Measurements from ENCODE around the gene ADPRS. TPM values are rescaled to one million over a fixed set of nuclear protein-coding genes. Genes with fewer than 3 reads are reported as not detected.
A peak's percentile ranks its signal among the peaks of the same experiment; 100 is the strongest.

Gene ADPRS
- total RNA-seq, 4 donors from 2014 or later, result 54.5 to 119 (median 71.2) TPM

DNA sequence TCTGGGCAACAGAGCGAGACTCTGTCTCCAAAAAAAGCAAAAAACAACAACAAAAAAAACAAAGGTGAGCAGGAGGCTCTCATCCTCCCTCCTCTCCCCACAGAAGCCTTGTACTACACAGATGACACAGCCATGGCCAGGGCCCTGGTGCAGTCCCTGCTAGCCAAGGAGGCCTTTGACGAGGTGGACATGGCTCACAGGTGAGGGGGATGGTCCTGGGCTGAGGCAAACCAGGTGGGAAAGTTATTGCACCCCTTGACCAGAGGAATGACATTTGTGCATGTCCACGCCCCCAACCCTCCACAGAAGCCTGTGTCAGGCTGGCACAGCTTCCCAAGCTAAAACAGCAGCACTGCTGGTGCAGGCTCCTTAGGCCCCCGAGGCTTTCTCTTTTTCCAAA lies 2.4 kb downstream of the ADPRS start:
- 80 to 92% methylated on average over 4 of the region's 4 CpGs for WGBS, 2 donors
- TF ChIP-seq POLR2A (IDR thresholded peaks at IDR 0.05), result no peak
- TF ChIP-seq, protein P1, sequence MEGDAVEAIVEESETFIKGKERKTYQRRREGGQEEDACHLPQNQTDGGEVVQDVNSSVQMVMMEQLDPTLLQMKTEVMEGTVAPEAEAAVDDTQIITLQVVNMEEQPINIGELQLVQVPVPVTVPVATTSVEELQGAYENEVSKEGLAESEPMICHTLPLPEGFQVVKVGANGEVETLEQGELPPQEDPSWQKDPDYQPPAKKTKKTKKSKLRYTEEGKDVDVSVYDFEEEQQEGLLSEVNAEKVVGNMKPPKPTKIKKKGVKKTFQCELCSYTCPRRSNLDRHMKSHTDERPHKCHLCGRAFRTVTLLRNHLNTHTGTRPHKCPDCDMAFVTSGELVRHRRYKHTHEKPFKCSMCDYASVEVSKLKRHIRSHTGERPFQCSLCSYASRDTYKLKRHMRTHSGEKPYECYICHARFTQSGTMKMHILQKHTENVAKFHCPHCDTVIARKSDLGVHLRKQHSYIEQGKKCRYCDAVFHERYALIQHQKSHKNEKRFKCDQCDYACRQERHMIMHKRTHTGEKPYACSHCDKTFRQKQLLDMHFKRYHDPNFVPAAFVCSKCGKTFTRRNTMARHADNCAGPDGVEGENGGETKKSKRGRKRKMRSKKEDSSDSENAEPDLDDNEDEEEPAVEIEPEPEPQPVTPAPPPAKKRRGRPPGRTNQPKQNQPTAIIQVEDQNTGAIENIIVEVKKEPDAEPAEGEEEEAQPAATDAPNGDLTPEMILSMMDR (IDR thresholded peaks at IDR 0.05), result no peak

DNA sequence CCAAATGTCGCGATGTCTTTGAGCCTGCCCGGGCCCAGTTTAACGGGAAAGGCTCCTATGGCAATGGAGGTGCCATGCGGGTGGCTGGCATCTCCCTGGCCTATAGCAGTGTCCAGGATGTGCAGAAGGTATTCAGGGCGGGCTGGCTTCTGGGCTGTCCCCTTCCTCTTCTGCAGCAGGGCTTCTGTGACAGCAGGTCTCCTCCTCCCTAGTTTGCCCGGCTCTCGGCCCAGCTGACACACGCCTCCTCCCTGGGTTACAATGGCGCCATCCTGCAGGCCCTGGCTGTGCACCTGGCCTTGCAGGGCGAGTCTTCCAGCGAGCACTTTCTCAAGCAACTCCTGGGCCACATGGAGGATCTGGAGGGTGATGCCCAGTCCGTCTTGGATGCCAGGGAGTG lies 3.0 kb downstream of the ADPRS start:
- intact Hi-C loops (cut with DNase I; ENCODE audit: low total_unique reads), result no loop called here
- H3K4me3 ChIP-seq (ENCODE audit: low read depth, poor library complexity, severe bottlenecking), result no peak overlapping the region
- WGBS, 2 donors, result 87 to 90% methylated on average over 12 to 13 of the region's 13 CpGs
- TF ChIP-seq POLR2A (IDR thresholded peaks at IDR 0.05), result no peak
- TF ChIP-seq, protein P1 (IDR thresholded peaks at IDR 0.05), result no peak
- DNase-seq (ENCODE audit: low spot score in 2 of 2), result peak in 1 of 2 donors; percentile 79

More for the DNA sequence above, 2.4 kb downstream of the ADPRS start:
- no peak overlapping the region for H3K4me3 ChIP-seq (ENCODE audit: low read depth, poor library complexity, severe bottlenecking)
- intact Hi-C loops (cut with DNase I; ENCODE audit: low total_unique reads), result no loop called here
- peak in 1 of 2 donors; percentile 71 for DNase-seq (ENCODE audit: low spot score in 2 of 2)

DNA sequence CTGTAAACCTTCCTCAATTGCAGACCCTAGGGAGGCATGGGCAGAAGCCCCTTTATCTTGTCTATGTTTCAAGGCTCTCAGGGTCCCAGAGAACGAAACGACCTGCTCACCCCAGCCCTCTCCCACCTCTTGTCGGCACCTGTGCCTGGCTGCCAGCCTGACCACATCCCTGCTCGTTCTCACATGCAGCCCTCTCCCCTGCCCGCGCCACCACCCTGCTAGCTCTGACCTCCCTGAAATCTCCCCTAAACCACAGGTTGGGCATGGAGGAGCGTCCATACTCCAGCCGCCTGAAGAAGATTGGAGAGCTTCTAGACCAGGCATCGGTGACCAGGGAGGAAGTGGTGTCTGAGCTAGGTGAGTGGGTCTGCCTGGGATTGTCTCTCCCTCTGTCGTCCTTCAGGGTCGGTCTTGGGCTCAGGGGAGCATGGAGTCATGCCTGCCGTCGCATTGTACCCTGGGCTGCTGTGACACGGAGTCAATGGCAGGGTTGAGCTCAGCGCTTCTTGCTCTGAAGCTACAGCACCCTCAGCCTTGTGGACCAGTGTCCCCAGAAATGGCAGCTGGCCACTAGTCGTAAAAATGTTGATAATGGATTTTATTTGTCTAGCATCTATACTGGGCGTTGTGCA lies 3.6 kb downstream of the ADPRS start:
- 93 to 95% methylated on average over 17 of the region's 17 CpGs for WGBS, 2 donors

DNA sequence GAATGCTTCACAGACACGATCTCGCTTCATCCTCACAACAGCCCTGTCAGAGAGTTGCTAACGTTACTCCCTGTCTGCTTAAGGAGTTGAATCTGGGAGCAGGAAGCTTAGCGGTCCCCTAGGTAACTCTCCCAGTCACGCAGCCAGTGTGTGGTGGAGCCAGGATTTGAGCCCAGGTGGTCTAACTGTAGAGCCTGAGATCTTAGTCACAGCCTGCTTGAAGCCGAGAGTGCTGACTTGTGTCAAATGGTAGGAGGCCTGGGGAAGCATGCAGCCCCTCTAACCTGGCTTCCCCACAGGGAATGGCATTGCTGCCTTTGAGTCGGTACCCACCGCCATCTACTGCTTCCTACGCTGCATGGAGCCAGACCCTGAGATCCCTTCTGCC lies 4.1 kb downstream of the ADPRS start:
- WGBS, 2 donors, result 93 to 95% methylated on average over 9 of the region's 9 CpGs
- no peak for DNase-seq (ENCODE audit: low spot score in 2 of 2)
- no peak overlapping the region for H3K4me3 ChIP-seq (ENCODE audit: low read depth, poor library complexity, severe bottlenecking)
- TF ChIP-seq POLR2A (IDR thresholded peaks at IDR 0.05), result no peak
- TF ChIP-seq, protein P1 (IDR thresholded peaks at IDR 0.05), result no peak
- intact Hi-C loops (cut with DNase I; ENCODE audit: low total_unique reads), result no loop called here

More for the DNA sequence above, 3.6 kb downstream of the ADPRS start:
- DNase-seq (ENCODE audit: low spot score in 2 of 2), result no peak
- H3K4me3 ChIP-seq (ENCODE audit: low read depth, poor library complexity, severe bottlenecking), result no peak overlapping the region
- intact Hi-C loops (cut with DNase I; ENCODE audit: low total_unique reads), result no loop called here
- TF ChIP-seq POLR2A (IDR thresholded peaks at IDR 0.05), result no peak
- TF ChIP-seq, protein P1 (IDR thresholded peaks at IDR 0.05), result no peak

DNA sequence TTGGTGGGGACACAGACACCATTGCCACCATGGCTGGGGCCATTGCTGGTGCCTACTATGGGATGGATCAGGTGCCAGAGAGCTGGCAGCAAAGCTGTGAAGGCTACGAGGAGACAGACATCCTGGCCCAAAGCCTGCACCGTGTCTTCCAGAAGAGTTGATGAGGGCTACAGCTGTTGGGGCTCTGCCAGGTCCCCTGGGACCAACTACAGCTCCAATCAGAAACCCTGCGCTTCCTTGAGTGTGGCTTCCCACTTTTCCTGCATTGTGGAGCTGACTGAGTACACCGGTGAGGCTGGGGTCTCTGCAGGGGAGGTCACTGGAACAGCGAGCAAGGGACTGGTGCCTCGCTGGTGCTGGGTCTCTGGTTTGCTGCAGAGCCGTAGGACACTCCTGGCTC lies 4.5 kb downstream of the ADPRS start:
- no peak for DNase-seq (ENCODE audit: low spot score in 2 of 2)
- intact Hi-C loops (cut with DNase I; ENCODE audit: low total_unique reads), result no loop called here
- H3K4me3 ChIP-seq (ENCODE audit: low read depth, poor library complexity, severe bottlenecking), result no peak overlapping the region
- no peak for TF ChIP-seq POLR2A (IDR thresholded peaks at IDR 0.05)
- TF ChIP-seq, protein P1 (IDR thresholded peaks at IDR 0.05), result no peak
- 78 to 80% methylated on average over 6 to 7 of the region's 7 CpGs for WGBS, 2 donors

DNA sequence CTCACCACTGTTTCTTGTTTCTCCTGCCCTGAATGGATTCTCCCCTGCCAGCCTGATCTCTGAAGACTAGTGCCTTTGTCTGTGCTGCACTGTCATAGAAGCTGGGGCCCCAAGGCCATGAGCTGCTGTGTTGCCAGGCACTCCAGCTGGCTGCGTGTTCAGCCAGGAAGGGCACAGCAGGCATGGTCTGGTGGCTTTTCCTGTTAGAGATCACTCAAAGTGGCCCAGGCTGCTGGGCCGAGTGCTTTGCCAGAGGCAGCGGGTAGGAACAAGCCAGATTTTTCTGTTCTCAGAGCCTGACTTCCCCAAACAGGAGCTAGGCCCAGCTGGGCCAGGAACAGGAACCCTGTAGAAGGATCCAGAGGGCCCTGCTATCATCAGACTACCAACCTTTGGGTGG lies 5.2 kb downstream of the ADPRS start:
- WGBS, 2 donors, result 49 to 50% methylated on average over 3 of the region's 3 CpGs
- intact Hi-C loops (cut with DNase I; ENCODE audit: low total_unique reads), result no loop called here
- DNase-seq (ENCODE audit: low spot score in 2 of 2), result no peak
- no peak overlapping the region for H3K4me3 ChIP-seq (ENCODE audit: low read depth, poor library complexity, severe bottlenecking)
- no peak for TF ChIP-seq POLR2A (IDR thresholded peaks at IDR 0.05)
- TF ChIP-seq, protein P1 (IDR thresholded peaks at IDR 0.05), result no peak

All from lower leg skin (tissue), 4 donors.